ENCODE results near the gene SEPTIN6. TPM values are rescaled to one million over a fixed set of nuclear protein-coding genes. Genes with fewer than 3 reads are reported as not detected.

SEPTIN6 gene
- total and polyA plus RNA-seq, 4 donors = 9.4 to 11.5 (median 10.6) TPM

- Histone ChIP-seq H3K9me3 (ENCODE audit: control insufficient read depth in 4 of 4, low read length in 3 of 4) (no peaks in the 10 kb centered on the region), H3K27ac (ENCODE audit: low read depth in 1 of 2, low read length in 2 of 2) (no peak overlapping the region), H3K4me1 (ENCODE audit: control insufficient read depth in 4 of 4, insufficient read depth in 4 of 4, low read length in 3 of 4) (peaks cover 0 to 4% (median 0%) of the 10 kb centered on the region in 4 donors), H3K9ac (ENCODE audit: low read depth in 1 of 2, low read length in 2 of 2) (no peak overlapping the region), H3K4me3 (ENCODE audit: low read depth in 1 of 3, low read length in 3 of 3) (no peak overlapping the region), H3K27me3 (ENCODE audit: control insufficient read depth in 4 of 4, insufficient read depth in 4 of 4, low read length in 3 of 4) (no peaks in the 10 kb centered on the region), H3K36me3 (ENCODE audit: control insufficient read depth in 4 of 4, insufficient read depth in 3 of 4, low read depth in 1 of 4, low read length in 3 of 4) (no peaks in the 10 kb centered on the region)
- DNase-seq (ENCODE audit: low spot score) = no peak
- 72% methylated on average over 5 of the region's 5 CpGs for WGBS
- TF ChIP-seq YY1 (IDR thresholded peaks at IDR 0.05) (no peak), GABPA (IDR thresholded peaks at IDR 0.05 in 1 of 2, conservative IDR thresholded peaks at IDR 0.05 in 1 of 2) (no peak), FOXA1 (IDR thresholded peaks at IDR 0.05) (no peak), HNF4G (IDR thresholded peaks at IDR 0.05) (no peak), TAF1 (conservative IDR thresholded peaks at IDR 0.05) (no peak), NR2F2 (IDR thresholded peaks at IDR 0.05) (no peak), FOXA2 (IDR thresholded peaks at IDR 0.05) (no peak), ZBTB33 (IDR thresholded peaks at IDR 0.05) (no peak), RXRA (IDR thresholded peaks at IDR 0.05) (no peak), ATF3 (IDR thresholded peaks at IDR 0.05) (no peak), REST (IDR thresholded peaks at IDR 0.05) (no peak), HNF4A (conservative IDR thresholded peaks at IDR 0.05) (no peak)
Measured at GRCh38 chrX:119738742-119739141, 45.8 kb upstream of the SEPTIN6 start.

- Histone ChIP-seq H3K27me3 (ENCODE audit: control insufficient read depth in 4 of 4, insufficient read depth in 4 of 4, low read length in 3 of 4) (no peaks in the 10 kb centered on the region), H3K4me1 (ENCODE audit: control insufficient read depth in 4 of 4, insufficient read depth in 4 of 4, low read length in 3 of 4) (peaks cover 0 to 4% (median 0%) of the 10 kb centered on the region in 4 donors), H3K9ac (ENCODE audit: low read depth in 1 of 2, low read length in 2 of 2) (no peak overlapping the region), H3K4me3 (ENCODE audit: low read depth in 1 of 3, low read length in 3 of 3) (no peak overlapping the region), H3K9me3 (ENCODE audit: control insufficient read depth in 4 of 4, low read length in 3 of 4) (no peaks in the 10 kb centered on the region), H3K27ac (ENCODE audit: low read depth in 1 of 2, low read length in 2 of 2) (no peak overlapping the region), H3K36me3 (ENCODE audit: control insufficient read depth in 4 of 4, insufficient read depth in 3 of 4, low read depth in 1 of 4, low read length in 3 of 4) (no peaks in the 10 kb centered on the region)
- no peak for DNase-seq (ENCODE audit: low spot score)
- WGBS = 73% methylated on average over 12 of the region's 12 CpGs
- TF ChIP-seq RXRA (IDR thresholded peaks at IDR 0.05) (no peak), HNF4A (conservative IDR thresholded peaks at IDR 0.05) (no peak), NR2F2 (IDR thresholded peaks at IDR 0.05) (no peak), FOXA1 (IDR thresholded peaks at IDR 0.05) (no peak), ATF3 (IDR thresholded peaks at IDR 0.05) (no peak), YY1 (IDR thresholded peaks at IDR 0.05) (no peak), HNF4G (IDR thresholded peaks at IDR 0.05) (no peak), EGR1 (IDR thresholded peaks at IDR 0.05; ENCODE audit: low read depth in 2 of 2) (no peak), ZBTB33 (IDR thresholded peaks at IDR 0.05) (no peak), MAX (IDR thresholded peaks at IDR 0.05) (no peak), JUND (IDR thresholded peaks at IDR 0.05) (no peak), SP1 (IDR thresholded peaks at IDR 0.05) (no peak), FOXA2 (IDR thresholded peaks at IDR 0.05) (no peak)
Measured at GRCh38 chrX:119736206-119736764, 43.3 kb upstream of the SEPTIN6 start.

All from liver (tissue), 9 donors.